Thyroid gland (tissue), 4 donors: Measurements from ENCODE around the gene HSPD1. TPM values are rescaled to one million over a fixed set of nuclear protein-coding genes. Genes with fewer than 3 reads are reported as not detected.
"Not testable (repeated sequence)": the region's sequence is repeated elsewhere in the genome, so short reads cannot be mapped to it uniquely, and the experiment has no call there.

Experiments used
- DNase-seq, 2 donors: peaks; one replicate each; pipeline ENCODE4 v3.0.0-alpha.2; 2019
- H3K27ac ChIP-seq, 3 donors: fragments of 200-600 bp; sonication (generic); 1 replicate in 2 of 3; 2 replicates in 1 of 3; pipeline ENCODE4 v1.5.1; 2016 to 2019; ENCODE audit warnings: mild to moderate bottlenecking in 1 of 3, moderate library complexity in 1 of 3
- H3K27me3 ChIP-seq: fragments of 200-600 bp; sonication (generic); one replicate; pipeline ENCODE4 v1.5.1; 2019
- H3K36me3 ChIP-seq, 2 donors: fragments of 200-600 bp; sonication (generic); one replicate each; pipeline ENCODE4 v1.5.1; 2016 to 2019
- H3K4me1 ChIP-seq, 2 donors: fragments of 200-600 bp; sonication (generic); one replicate each; pipeline ENCODE4 v1.5.1; 2017 to 2019
- H3K4me3 ChIP-seq, 3 donors: fragments of 200-600 bp; sonication (generic); replicated peaks in 1 of 3; 1 replicate in 2 of 3; 2 replicates in 1 of 3; pipeline ENCODE4 v1.5.1; 2016; ENCODE audit warnings: mild to moderate bottlenecking in 1 of 3
- H3K9me3 ChIP-seq: fragments of 200-600 bp; sonication (generic); one replicate; pipeline ENCODE4 v1.5.1; 2017
- POLR2A ChIP-seq, 2 donors: fragments of 450-650 bp; IDR thresholded peaks; one replicate each; pipeline ENCODE4 v1.6.1; 2017; ENCODE audit warnings: antibody characterized with exemption in 2 of 2, mild to moderate bottlenecking in 2 of 2, moderate library complexity in 1 of 2
- WGBS, 2 donors: methylation state at CpG; one replicate each; pipeline ENCODE4 v1.1.5; 2017; 5-methylcytosine and 5-hydroxymethylcytosine counted together
- intact Hi-C: fragments of 100-400 bp; cut with DNase I; formaldehyde crosslinking; loops from one replicate; pipeline ENCODE4 v1.15.1; 2023
- total RNA-seq, 4 donors: library from RNA; depleted of rRNA; stranded (reverse); fragments of >200 nt; gene quantifications; one replicate each; pipeline ENCODE4 v1.2.3, GENCODE V29; 2016
- TF ChIP-seq, protein P1 (sequence below), 6 experiments: fragments of 200-600 bp in 3 of 6; fragments of 450-650 bp in 3 of 6; sonication (generic) in 3 of 6; IDR thresholded peaks; one replicate each; pipeline ENCODE4 v1.5.1; 2016 to 2019; ENCODE audit warnings: antibody characterized with exemption in 6 of 6, mild to moderate bottlenecking in 2 of 6, inconsistent platforms in 1 of 6, moderate library complexity in 1 of 6

HSPD1 gene
- total RNA-seq, 4 donors from 2014 or later = 125 to 157 (median 151) TPM

DNA sequence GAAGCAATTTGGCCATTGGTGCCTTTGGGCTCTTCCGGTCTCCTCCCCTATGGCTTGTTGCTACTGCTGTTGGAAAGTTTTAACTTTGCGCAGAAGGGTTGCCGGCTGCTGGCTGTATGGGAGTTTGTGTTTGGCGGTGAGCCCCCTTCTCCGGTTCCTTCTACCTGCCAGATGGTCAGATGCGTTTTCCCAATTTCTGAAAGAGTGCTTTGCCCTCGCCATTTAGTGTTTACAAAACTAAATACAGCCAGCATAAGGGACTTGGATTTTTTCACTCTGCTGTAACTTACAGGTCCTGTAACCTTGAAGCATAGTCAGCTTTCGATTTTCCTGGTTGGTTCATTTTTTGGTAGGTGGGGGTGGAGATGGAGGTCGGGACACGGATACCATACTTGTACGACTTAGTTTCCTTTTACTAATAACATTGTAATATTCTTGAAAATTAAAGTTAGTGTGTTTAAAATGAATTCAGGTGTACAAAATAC, 45.7 kb downstream of the HSPD1 start:
- Histone ChIP-seq H3K4me1 (peaks cover 7 to 13% of the 10 kb centered on the region in 2 donors), H3K36me3 (no peaks in the 10 kb centered on the region)

GRCh38 chr2:197453123-197453913, 46.3 kb downstream of the HSPD1 start, which contains the start of gene COQ10B:
TSS of gene COQ10B (plus strand) at chr2:197453552. CDS start at chr2:197453561, 9 bp downstream.
- 0% methylated on average over 36 to 40 of the region's 70 CpGs for WGBS, 2 donors
- TF ChIP-seq, protein P1, sequence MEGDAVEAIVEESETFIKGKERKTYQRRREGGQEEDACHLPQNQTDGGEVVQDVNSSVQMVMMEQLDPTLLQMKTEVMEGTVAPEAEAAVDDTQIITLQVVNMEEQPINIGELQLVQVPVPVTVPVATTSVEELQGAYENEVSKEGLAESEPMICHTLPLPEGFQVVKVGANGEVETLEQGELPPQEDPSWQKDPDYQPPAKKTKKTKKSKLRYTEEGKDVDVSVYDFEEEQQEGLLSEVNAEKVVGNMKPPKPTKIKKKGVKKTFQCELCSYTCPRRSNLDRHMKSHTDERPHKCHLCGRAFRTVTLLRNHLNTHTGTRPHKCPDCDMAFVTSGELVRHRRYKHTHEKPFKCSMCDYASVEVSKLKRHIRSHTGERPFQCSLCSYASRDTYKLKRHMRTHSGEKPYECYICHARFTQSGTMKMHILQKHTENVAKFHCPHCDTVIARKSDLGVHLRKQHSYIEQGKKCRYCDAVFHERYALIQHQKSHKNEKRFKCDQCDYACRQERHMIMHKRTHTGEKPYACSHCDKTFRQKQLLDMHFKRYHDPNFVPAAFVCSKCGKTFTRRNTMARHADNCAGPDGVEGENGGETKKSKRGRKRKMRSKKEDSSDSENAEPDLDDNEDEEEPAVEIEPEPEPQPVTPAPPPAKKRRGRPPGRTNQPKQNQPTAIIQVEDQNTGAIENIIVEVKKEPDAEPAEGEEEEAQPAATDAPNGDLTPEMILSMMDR (IDR thresholded peaks at IDR 0.05) = peak in 3 of 6 experiments; percentile 6 to 17 (median 10)
- TF ChIP-seq POLR2A (IDR thresholded peaks at IDR 0.05) = peak; percentile 80 to 89
- intact Hi-C loops = no loop called here

More for the DNA sequence above, 45.7 kb downstream of the HSPD1 start:
- no peaks in the 10 kb centered on the region for H3K9me3 ChIP-seq
- peak in 1 of 2 donors; percentile 72 for DNase-seq
- intact Hi-C loops = no loop called here
- H3K4me3 ChIP-seq = peak overlapping the region; percentile 17 to 93 (median 83)
- no peaks in the 10 kb centered on the region for H3K27me3 ChIP-seq
- WGBS, 2 donors = 0% methylated on average over 10 to 11 of the region's 11 CpGs
- no peak for TF ChIP-seq POLR2A (IDR thresholded peaks at IDR 0.05)
- TF ChIP-seq, protein P1 (IDR thresholded peaks at IDR 0.05) = no peak
- H3K27ac ChIP-seq = peak overlapping the region; percentile 96 to 100 (median 99)

DNA sequence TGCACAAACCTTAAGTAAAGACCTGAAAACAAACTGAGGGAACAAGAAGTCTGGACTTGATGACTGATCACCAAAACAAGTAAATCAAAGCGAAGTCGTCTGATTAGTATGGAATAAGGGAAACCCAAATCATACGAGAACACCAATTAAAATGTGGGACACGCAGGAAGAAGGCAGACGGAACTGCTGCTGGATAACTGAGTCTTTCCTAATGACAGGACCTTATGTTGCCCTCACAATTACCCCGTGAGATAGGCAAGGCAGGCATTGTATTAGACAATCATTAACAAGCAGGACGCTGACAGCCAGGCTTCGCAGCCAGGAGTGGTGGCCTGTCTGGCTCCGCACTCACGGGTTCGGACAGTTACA, 46.9 kb downstream of the HSPD1 start:
- no peaks in the 10 kb centered on the region for H3K36me3 ChIP-seq
- peak overlapping the region; percentile 30 to 83 (median 43) for H3K4me3 ChIP-seq
- H3K27ac ChIP-seq = peak overlapping the region; percentile 81 to 100 (median 99)
- WGBS, 2 donors = 4 to 5% methylated on average over 9 to 11 of the region's 11 CpGs
- no peak for DNase-seq
- peaks cover 7 to 13% of the 10 kb centered on the region in 2 donors for H3K4me1 ChIP-seq
- intact Hi-C loops = no loop called here
- H3K9me3 ChIP-seq = no peaks in the 10 kb centered on the region
- TF ChIP-seq, protein P1 (IDR thresholded peaks at IDR 0.05) = no peak
- TF ChIP-seq POLR2A (IDR thresholded peaks at IDR 0.05) = no peak
- no peaks in the 10 kb centered on the region for H3K27me3 ChIP-seq

More at GRCh38 chr2:197453123-197453913, 46.3 kb downstream of the HSPD1 start, which contains the start of gene COQ10B:
- DNase-seq = peak; percentile 99 to 100
- H3K4me1 ChIP-seq = peaks cover 7 to 13% of the 10 kb centered on the region in 2 donors
- no peaks in the 10 kb centered on the region for H3K9me3 ChIP-seq
- no peaks in the 10 kb centered on the region for H3K27me3 ChIP-seq
- no peaks in the 10 kb centered on the region for H3K36me3 ChIP-seq
- peak within 1 kb of the TSS; percentile 96 to 100 (median 99) for H3K27ac ChIP-seq
- peak within 1 kb of the TSS; percentile 30 to 93 (median 83) for H3K4me3 ChIP-seq

DNA sequence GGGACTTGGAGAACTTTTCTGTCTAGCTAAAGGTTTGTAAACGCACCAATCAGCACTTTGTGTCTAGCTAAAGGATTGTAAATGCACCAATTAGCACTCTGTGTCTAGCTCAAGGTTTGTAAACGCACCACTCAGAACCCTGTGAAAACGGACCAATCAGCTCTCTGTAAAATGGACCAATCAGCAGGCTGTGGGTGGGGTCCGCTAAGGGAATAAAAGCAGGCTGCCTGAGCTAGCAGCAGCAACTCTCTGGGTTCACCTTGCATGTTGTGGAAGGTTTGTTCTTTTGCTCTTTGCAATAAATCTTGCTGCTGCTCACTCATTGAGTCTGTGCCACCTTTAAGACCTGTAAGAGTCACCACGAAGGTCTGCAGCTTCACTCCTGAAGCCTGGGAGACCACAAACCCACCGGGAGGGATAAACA, 48.7 kb downstream of the HSPD1 start:
- intact Hi-C loops = not testable (repeated sequence)

DNA sequence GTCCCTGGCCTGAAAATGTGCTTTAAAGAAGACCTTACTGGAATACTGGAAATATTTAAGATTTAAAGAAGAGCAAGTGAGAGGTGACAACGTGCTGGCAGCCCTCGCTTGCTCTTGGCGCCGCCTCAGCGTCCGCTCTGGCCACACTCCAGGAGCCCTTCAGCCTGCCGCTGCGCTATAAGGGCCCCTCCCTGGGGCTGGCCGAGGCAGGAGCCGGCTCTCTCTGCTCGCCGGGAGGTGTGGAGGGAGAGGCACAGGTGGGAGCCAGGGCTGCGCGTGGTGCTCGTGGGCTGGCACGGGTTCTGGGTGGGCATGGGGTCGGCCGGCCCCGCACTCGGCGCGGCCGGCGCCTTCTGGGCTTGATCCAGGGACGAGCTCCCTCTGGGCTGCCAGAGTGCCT, 49.2 kb downstream of the HSPD1 start:
- Histone ChIP-seq H3K4me1 (peaks cover 7 to 12% of the 10 kb centered on the region in 2 donors), H3K36me3 (no peaks in the 10 kb centered on the region), H3K27ac (no peak overlapping the region), H3K9me3 (no peaks in the 10 kb centered on the region), H3K27me3 (no peaks in the 10 kb centered on the region), H3K4me3 (no peak overlapping the region)
- TF ChIP-seq POLR2A (IDR thresholded peaks at IDR 0.05) = no peak
- TF ChIP-seq, protein P1 (IDR thresholded peaks at IDR 0.05) = no peak
- DNase-seq = peak in 1 of 2 donors; percentile 13
- intact Hi-C loops = no loop called here
- 77 to 86% methylated on average over 12 to 22 of the region's 25 CpGs for WGBS, 2 donors

More for the DNA sequence above, 48.7 kb downstream of the HSPD1 start:
- not testable (repeated sequence) for H3K36me3 ChIP-seq, H3K27me3 ChIP-seq, H3K4me3 ChIP-seq, H3K27ac ChIP-seq, H3K9me3 ChIP-seq, DNase-seq
- peaks cover 7 to 13% of the 10 kb centered on the region in 2 donors for H3K4me1 ChIP-seq
- WGBS, 2 donors = 88 to 89% methylated on average over 5 to 6 of the region's 6 CpGs
